Peyer's patch (tissue), 4 donors: ENCODE measurements around the gene ECHS1. TPM values are rescaled to one million over a fixed set of nuclear protein-coding genes. Genes with fewer than 3 reads are reported as not detected.
A peak's percentile ranks its signal among the peaks of the same experiment; 100 is the strongest.

ENCODE experiments used
- DNase-seq, 3 donors: peaks; one replicate each; pipeline ENCODE4 v3.0.0-alpha.2; 2017 to 2019
- H3K27ac ChIP-seq, 4 donors: fragments of 200-600 bp; sonication (generic); one replicate each; pipeline ENCODE4 v1.5.1; 2016 to 2019
- H3K27me3 ChIP-seq, 2 donors: fragments of 200-600 bp; sonication (generic); one replicate each; pipeline ENCODE4 v1.5.1; 2019
- H3K36me3 ChIP-seq, 3 donors: fragments of 200-600 bp; sonication (generic); one replicate each; pipeline ENCODE4 v1.5.1; 2016 to 2019
- H3K4me1 ChIP-seq, 4 donors: fragments of 200-600 bp; sonication (generic); one replicate each; pipeline ENCODE4 v1.5.1; 2016 to 2019
- H3K4me3 ChIP-seq, 4 donors: fragments of 200-600 bp; sonication (generic); 1 replicate in 3 of 4; 2 replicates in 1 of 4; pipeline ENCODE4 v1.5.1; 2016 to 2019; ENCODE audit warnings: mild to moderate bottlenecking in 1 of 4
- H3K9me3 ChIP-seq, 4 donors: fragments of 200-600 bp; sonication (generic); one replicate each; pipeline ENCODE4 v1.5.1; 2016 to 2019; ENCODE audit warnings: mild to moderate bottlenecking in 1 of 4
- CTCF ChIP-seq, 6 experiments: fragments of 450-650 bp in 4 of 6; fragments of 200-600 bp in 2 of 6; sonication (generic) in 1 of 6; IDR thresholded peaks; one replicate each; pipeline ENCODE4 v1.5.1; 2017 to 2019; ENCODE audit warnings: antibody characterized with exemption in 6 of 6, mild to moderate bottlenecking in 3 of 6, moderate library complexity in 1 of 6
- POLR2A ChIP-seq, 2 donors: fragments of 450-650 bp; IDR thresholded peaks; one replicate each; pipeline ENCODE4 v1.5.1; 2017; ENCODE audit warnings: antibody characterized with exemption in 2 of 2, mild to moderate bottlenecking in 2 of 2, moderate library complexity in 2 of 2
- total RNA-seq, 4 donors: library from RNA; depleted of rRNA; stranded (reverse); fragments of >200 nt; gene quantifications; one replicate each; pipeline ENCODE4 v1.1.0, GENCODE V29; 2016

ECHS1 gene
- total RNA-seq, 4 donors from 2014 or later, result 87.5 to 211 (median 172) TPM

DNA sequence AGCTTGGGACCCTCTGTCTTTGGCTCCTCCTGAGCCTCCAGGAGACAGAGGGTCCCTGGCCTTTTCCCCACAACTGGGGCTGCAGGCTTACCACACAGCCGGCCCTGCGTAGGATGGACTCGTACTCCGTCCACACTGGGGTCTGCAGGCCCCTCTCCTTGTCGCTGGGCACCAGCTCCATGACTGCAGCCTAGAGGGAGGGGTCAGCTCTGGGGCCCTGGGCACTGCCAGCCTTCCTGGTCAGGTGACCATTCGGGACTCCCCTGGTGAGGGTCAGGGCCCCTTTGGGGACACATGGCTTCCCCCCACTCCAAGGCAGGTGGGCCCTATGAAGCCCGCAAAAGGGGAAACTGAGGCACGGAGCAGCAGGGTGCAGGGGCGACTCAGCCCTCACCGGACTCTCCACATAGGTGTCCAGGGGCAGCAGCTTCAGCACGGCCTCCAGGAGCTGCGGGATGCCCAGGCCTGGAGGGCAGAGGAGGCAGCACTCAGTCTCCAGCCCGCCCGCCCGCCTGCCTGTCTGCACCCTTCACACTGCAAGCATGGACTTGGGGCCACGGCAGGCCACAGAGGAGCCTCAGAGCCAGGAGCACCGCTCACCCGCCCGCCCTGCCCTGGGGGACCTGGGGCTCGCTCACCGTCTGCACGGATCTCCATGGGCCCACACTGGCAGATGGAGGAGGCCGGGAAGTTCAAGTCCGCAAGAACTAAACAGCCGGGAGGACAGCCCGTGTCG is 16.4 kb downstream of the ECHS1 start:
- Histone ChIP-seq H3K27me3 (no peaks in the 10 kb centered on the region), H3K4me3 (peak overlapping the region; percentile 73 to 96 (median 85)), H3K4me1 (peaks cover 7 to 39% (median 10%) of the 10 kb centered on the region in 4 donors), H3K36me3 (peaks cover 0 to 20% (median 0%) of the 10 kb centered on the region in 3 donors), H3K27ac (peak overlapping the region; percentile 76 to 97 (median 84)), H3K9me3 (no peaks in the 10 kb centered on the region)
- TF ChIP-seq CTCF (IDR thresholded peaks at IDR 0.05) (no peak), POLR2A (IDR thresholded peaks at IDR 0.05) (no peak)
- no peak for DNase-seq

DNA sequence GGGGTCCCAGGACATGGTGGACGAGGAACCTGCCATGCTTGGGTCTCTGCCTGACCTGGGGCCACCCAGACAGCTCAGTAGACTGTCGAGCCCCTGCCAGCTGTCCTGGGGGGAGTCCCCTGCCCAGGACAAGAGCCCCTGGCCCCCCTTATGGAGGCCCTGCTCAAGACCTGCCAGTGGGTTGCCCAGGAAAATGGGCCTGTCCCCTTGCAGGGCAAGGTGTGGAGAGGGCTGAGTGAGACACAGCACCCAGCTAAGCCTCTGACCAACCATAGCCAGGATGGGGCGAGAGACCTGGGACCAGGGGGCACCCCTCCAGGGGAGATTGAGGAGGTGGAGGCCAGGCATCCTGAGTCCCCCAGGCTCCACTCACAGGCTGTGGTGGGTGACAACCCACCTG is 17.2 kb downstream of the ECHS1 start:
- H3K27me3 ChIP-seq, result no peaks in the 10 kb centered on the region
- H3K4me1 ChIP-seq, result peaks cover 7 to 34% (median 10%) of the 10 kb centered on the region in 4 donors
- no peak for DNase-seq
- no peak overlapping the region for H3K27ac ChIP-seq
- no peaks in the 10 kb centered on the region for H3K9me3 ChIP-seq
- H3K36me3 ChIP-seq, result peaks cover 0 to 27% (median 0%) of the 10 kb centered on the region in 3 donors
- TF ChIP-seq CTCF (IDR thresholded peaks at IDR 0.05), result no peak
- no peak for TF ChIP-seq POLR2A (IDR thresholded peaks at IDR 0.05)
- peak overlapping the region in 2 of 4 donors; percentile 89 to 96 for H3K4me3 ChIP-seq

GRCh38 chr10:133355266-133355665 is 17.9 kb downstream of the ECHS1 start:
- no peaks in the 10 kb centered on the region for H3K27me3 ChIP-seq
- H3K4me1 ChIP-seq, result peaks cover 7 to 27% (median 10%) of the 10 kb centered on the region in 4 donors
- no peak overlapping the region for H3K4me3 ChIP-seq
- no peaks in the 10 kb centered on the region for H3K9me3 ChIP-seq
- H3K27ac ChIP-seq, result no peak overlapping the region
- TF ChIP-seq CTCF (IDR thresholded peaks at IDR 0.05) (no peak), POLR2A (IDR thresholded peaks at IDR 0.05) (no peak)
- no peak for DNase-seq
- H3K36me3 ChIP-seq, result peaks cover 0 to 29% (median 0%) of the 10 kb centered on the region in 3 donors

DNA sequence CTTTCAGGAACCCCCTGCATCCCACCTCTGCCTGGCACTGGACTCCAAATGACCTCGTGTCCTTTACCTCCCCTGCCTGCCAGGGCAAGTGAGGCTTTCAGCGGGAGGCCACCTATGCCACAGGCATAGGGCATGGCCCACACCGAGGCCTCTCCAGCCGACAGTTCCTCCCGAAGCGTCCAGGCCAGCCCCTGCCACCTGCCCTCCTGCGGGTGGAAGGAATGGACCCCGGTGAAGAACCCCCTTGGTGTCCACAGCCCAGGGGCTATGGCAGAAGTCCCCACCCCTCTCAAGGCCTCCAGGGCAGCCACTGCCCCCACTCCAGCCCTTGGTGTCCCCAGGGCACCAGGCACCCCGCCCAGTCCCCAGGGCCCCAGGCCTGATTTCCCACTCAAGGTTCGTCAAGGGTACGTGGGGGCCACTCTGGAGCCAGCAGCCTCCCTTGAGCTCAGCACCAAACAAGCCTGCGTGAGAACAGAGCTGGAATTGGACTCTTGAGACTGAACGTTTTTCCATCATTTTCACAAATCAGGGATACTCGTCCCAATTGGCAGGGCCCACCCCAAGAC is 18.4 kb downstream of the ECHS1 start:
- Histone ChIP-seq H3K36me3 (peaks cover 0 to 29% (median 0%) of the 10 kb centered on the region in 3 donors), H3K4me3 (no peak overlapping the region), H3K27ac (no peak overlapping the region), H3K27me3 (no peaks in the 10 kb centered on the region), H3K4me1 (peaks cover 7 to 25% (median 10%) of the 10 kb centered on the region in 4 donors), H3K9me3 (no peaks in the 10 kb centered on the region)
- TF ChIP-seq CTCF (IDR thresholded peaks at IDR 0.05) (no peak), POLR2A (IDR thresholded peaks at IDR 0.05) (no peak)
- DNase-seq, result no peak

DNA sequence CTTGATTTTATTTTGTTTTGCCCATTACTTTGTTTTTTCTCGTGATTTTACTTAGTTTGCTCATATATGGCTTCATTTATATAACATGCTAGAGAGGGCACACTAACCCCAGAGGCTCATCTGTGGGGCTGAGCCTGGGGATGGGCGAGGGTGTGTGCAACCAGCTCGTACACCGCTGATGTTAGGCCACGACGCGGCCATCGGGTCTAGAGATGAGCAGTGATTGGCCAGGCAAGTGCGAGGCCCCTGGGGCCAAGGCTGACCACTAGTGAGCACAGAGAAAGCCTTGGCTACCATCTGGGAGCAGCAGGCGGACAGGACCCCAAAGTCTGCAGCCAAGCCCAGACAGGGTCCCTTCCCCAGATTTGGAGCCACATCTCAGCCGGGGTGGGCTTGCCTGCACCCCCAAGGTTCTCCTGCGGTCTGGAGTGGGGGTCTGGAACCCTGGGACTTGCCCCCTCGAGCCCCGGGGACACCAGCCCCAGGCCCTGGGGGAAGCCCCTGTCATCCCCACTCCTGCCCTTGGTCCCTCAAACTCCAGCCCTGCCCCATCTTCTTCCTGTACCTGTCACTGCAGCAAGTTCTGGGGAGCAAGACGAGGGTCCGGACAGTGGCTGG is 19.1 kb downstream of the ECHS1 start:
- no peak overlapping the region for H3K4me3 ChIP-seq
- no peak for TF ChIP-seq CTCF (IDR thresholded peaks at IDR 0.05)
- no peak for TF ChIP-seq POLR2A (IDR thresholded peaks at IDR 0.05)
- peaks cover 7 to 25% (median 10%) of the 10 kb centered on the region in 4 donors for H3K4me1 ChIP-seq
- no peak for DNase-seq
- H3K27ac ChIP-seq, result no peak overlapping the region
- no peaks in the 10 kb centered on the region for H3K27me3 ChIP-seq
- peaks cover 0 to 29% (median 0%) of the 10 kb centered on the region in 3 donors for H3K36me3 ChIP-seq
- H3K9me3 ChIP-seq, result no peaks in the 10 kb centered on the region
